ENCODE results near the gene SSBP2. TPM values are rescaled to one million over a fixed set of nuclear protein-coding genes. Genes with fewer than 3 reads are reported as not detected.

SSBP2 gene
- total and polyA plus RNA-seq, 2 donors (not counting 3 experiments of a cell fraction or from before 2014, with no cell fraction given): 9.6 to 11.5 TPM

- Histone ChIP-seq H3K9me3 (replicated peaks; ENCODE audit: control insufficient read depth, insufficient read depth, low read length) (no peaks in the 10 kb centered on the region), H3K27ac (ENCODE audit: insufficient read depth, low read depth, low read length) (no peak overlapping the region), H3K4me1 (ENCODE audit: control insufficient read depth, extremely low read depth, insufficient read depth, low read length) (no peaks in the 10 kb centered on the region), H4K20me1 (replicated peaks; ENCODE audit: control insufficient read depth, extremely low read depth, insufficient read depth, low read length) (no peaks in the 10 kb centered on the region), H3K9ac (replicated peaks; ENCODE audit: extremely low read depth, insufficient read depth, low read length) (no peak overlapping the region), H3K4me2 (ENCODE audit: insufficient read depth, low read length) (no peak overlapping the region), H2AFZ (ENCODE audit: low read depth, low read length) (no peak overlapping the region), H3K9me1 (replicated peaks; ENCODE audit: control insufficient read depth, extremely low read depth, insufficient read depth, low read length) (no peaks in the 10 kb centered on the region), H3K79me2 (ENCODE audit: control insufficient read depth, insufficient read depth, low read length) (no peaks in the 10 kb centered on the region), H3K27me3 (ENCODE audit: control insufficient read depth in 2 of 2, insufficient read depth in 2 of 2, low read length in 2 of 2) (no peaks in the 10 kb centered on the region), H3K4me3 (replicated peaks in 1 of 3; ENCODE audit: insufficient read depth in 1 of 3, low read depth in 1 of 3, low read length in 3 of 3) (no peak overlapping the region), H3K36me3 (ENCODE audit: control insufficient read depth in 2 of 2, extremely low read depth in 1 of 2, insufficient read depth in 2 of 2, low read length in 2 of 2) (no peaks in the 10 kb centered on the region)
- POLR2A ChIA-PET: no interaction called here
- BruUV-seq (replicated peaks): no TSS peak
- CTCF ChIA-PET: no interaction called here
- DNase-seq (ENCODE audit: low read depth, low spot score): no peak
- intact Hi-C loops (cut with micrococcal nuclease): no loop called here
- FAIRE-seq: no peak
- TF ChIP-seq CTCF (IDR thresholded peaks at IDR 0.05; ENCODE audit: extremely low read depth in 1 of 2, insufficient read depth in 1 of 2, low read depth in 1 of 2, low read length in 2 of 2) (no peak), POLR2A (IDR thresholded peaks at IDR 0.05; ENCODE audit: low read depth, low read length) (no peak), MYC (IDR thresholded peaks at IDR 0.05; ENCODE audit: low read depth, low read length) (no peak), JUN (IDR thresholded peaks at IDR 0.05; ENCODE audit: borderline replicate concordance, insufficient read depth, insufficient read length, low read depth) (no peak), MAX (IDR thresholded peaks at IDR 0.05; ENCODE audit: insufficient read depth, insufficient read length) (no peak)
- dilution Hi-C loops (cut with MboI; ENCODE audit: extremely low pct_ligation_motif_present, low sequenced_read_pairs): no loop called here
Observed at GRCh38 chr5:81530919-81531318, 220.0 kb downstream of the SSBP2 start.

DNA sequence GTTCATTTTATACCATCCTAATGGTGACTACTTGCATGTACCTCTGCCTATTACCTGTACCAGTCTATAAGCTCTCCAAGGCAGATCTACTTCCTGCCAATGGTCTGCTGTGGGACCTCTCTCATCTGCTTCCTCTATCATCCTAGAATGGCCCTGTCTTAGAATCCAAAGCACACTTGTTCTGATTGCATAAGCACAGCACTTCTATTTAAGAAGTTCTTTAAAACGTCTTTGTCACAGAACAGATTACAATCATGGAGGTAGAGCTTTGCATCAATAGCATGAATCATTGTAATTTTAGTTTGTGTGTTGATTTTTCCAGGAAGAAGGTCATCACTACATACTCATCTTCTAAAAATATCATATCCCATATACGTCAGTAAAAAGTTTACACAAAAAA, 225.2 kb downstream of the SSBP2 start:
- Histone ChIP-seq H3K9me3 (replicated peaks; ENCODE audit: control insufficient read depth, insufficient read depth, low read length) (no peaks in the 10 kb centered on the region), H3K27ac (ENCODE audit: insufficient read depth, low read depth, low read length) (no peak overlapping the region), H3K4me3 (replicated peaks in 1 of 3; ENCODE audit: insufficient read depth in 1 of 3, low read depth in 1 of 3, low read length in 3 of 3) (no peak overlapping the region), H4K20me1 (replicated peaks; ENCODE audit: control insufficient read depth, extremely low read depth, insufficient read depth, low read length) (no peaks in the 10 kb centered on the region), H3K27me3 (ENCODE audit: control insufficient read depth in 2 of 2, insufficient read depth in 2 of 2, low read length in 2 of 2) (no peaks in the 10 kb centered on the region), H3K79me2 (ENCODE audit: control insufficient read depth, insufficient read depth, low read length) (no peaks in the 10 kb centered on the region), H3K4me2 (ENCODE audit: insufficient read depth, low read length) (no peak overlapping the region), H3K9ac (replicated peaks; ENCODE audit: extremely low read depth, insufficient read depth, low read length) (no peak overlapping the region), H3K9me1 (replicated peaks; ENCODE audit: control insufficient read depth, extremely low read depth, insufficient read depth, low read length) (no peaks in the 10 kb centered on the region), H2AFZ (ENCODE audit: low read depth, low read length) (no peak overlapping the region), H3K36me3 (ENCODE audit: control insufficient read depth in 2 of 2, extremely low read depth in 1 of 2, insufficient read depth in 2 of 2, low read length in 2 of 2) (no peaks in the 10 kb centered on the region), H3K4me1 (ENCODE audit: control insufficient read depth, extremely low read depth, insufficient read depth, low read length) (no peaks in the 10 kb centered on the region)
- DNase-seq (ENCODE audit: low read depth, low spot score) (no peak), FAIRE-seq (no peak)
- no TSS peak for BruUV-seq (replicated peaks)
- intact Hi-C loops (cut with micrococcal nuclease): no loop called here
- ChIA-PET CTCF (interaction anchor here (0.8 kb wide), 1 partner anchor 19 kb away, joined by 3 read pairs; no protein-coding TSS in a partner anchor), POLR2A (no interaction called here)
- dilution Hi-C loops (cut with MboI; ENCODE audit: extremely low pct_ligation_motif_present, low sequenced_read_pairs): no loop called here
- TF ChIP-seq EZH2 (IDR thresholded peaks at IDR 0.05; ENCODE audit: borderline replicate concordance, low read depth, low read length, severe bottlenecking): no peak
- no peak for TF ChIP-seq GATA2 (IDR thresholded peaks at IDR 0.05; ENCODE audit: insufficient read depth, insufficient read length, low read depth, low read length)
- no peak for TF ChIP-seq CTCF (IDR thresholded peaks at IDR 0.05; ENCODE audit: extremely low read depth in 1 of 2, insufficient read depth in 1 of 2, low read depth in 1 of 2, low read length in 2 of 2)
- no peak for TF ChIP-seq POLR2AphosphoS5 (IDR thresholded peaks at IDR 0.05; ENCODE audit: insufficient read depth, low read depth, low read length)
- TF ChIP-seq JUN (IDR thresholded peaks at IDR 0.05; ENCODE audit: borderline replicate concordance, insufficient read depth, insufficient read length, low read depth): no peak
- TF ChIP-seq FOS (IDR thresholded peaks at IDR 0.05; ENCODE audit: borderline replicate concordance, insufficient read depth, low read length): no peak
- TF ChIP-seq POLR2A (IDR thresholded peaks at IDR 0.05; ENCODE audit: low read depth, low read length): no peak
- no peak for TF ChIP-seq MYC (IDR thresholded peaks at IDR 0.05; ENCODE audit: low read depth, low read length)
- TF ChIP-seq MAX (IDR thresholded peaks at IDR 0.05; ENCODE audit: insufficient read depth, insufficient read length): no peak
